Endothelial cell of umbilical vein (primary cell): ENCODE results near the gene COL18A1. TPM values are rescaled to one million over a fixed set of nuclear protein-coding genes. Genes with fewer than 3 reads are reported as not detected.

Experiments used
- BruUV-seq: library from RNA; stranded (reverse); fragments of 400-500 nt; replicated peaks from 2 replicates; lab custom pipeline; 2021; lab: Mats Ljungman, UMichigan
- CTCF ChIA-PET: fragments of 300-600, 350-600 bp; sonication (Branson Sonifier 250); formaldehyde crosslinking; loops from one replicate; lab custom pipeline; 2021; ENCODE audit warnings: antibody characterized with exemption, inconsistent platforms; lab: Charles Lee
- POLR2A ChIA-PET: fragments of 300-600, 350-600 bp; sonication (Branson Sonifier 250); formaldehyde crosslinking; loops from one replicate; lab custom pipeline; 2021; ENCODE audit warnings: antibody characterized with exemption, inconsistent platforms; lab: Charles Lee
- DNase-seq: peaks from one replicate; pipeline ENCODE4 v3.0.0-alpha.2; 2011; ENCODE audit warnings: low read depth, low spot score
- FAIRE-seq: peaks from 2 replicates; lab custom pipeline; 2011; peaks lifted over from hg19 to GRCh38; lab: Jason Lieb, UNC
- H2AFZ ChIP-seq: 2 replicates; pipeline ENCODE4 v1.6.0; 2012; ENCODE audit warnings: low read depth, low read length, control low read depth, inconsistent platforms
- H3K27ac ChIP-seq: 2 replicates; pipeline ENCODE4 v1.5.1; 2011; ENCODE audit warnings: low read depth, mild to moderate bottlenecking, control low read depth, low read length, moderate library complexity; ENCODE audit not compliant: insufficient read depth
- H3K27me3 ChIP-seq, 2 experiments: 2 replicates each; pipeline versions ENCODE4 v1.6.0 to v1.6.1; 2011; ENCODE audit warnings: low read length in 2 of 2, mixed read lengths in 1 of 2; ENCODE audit not compliant: control insufficient read depth in 2 of 2, insufficient read depth in 2 of 2
- H3K36me3 ChIP-seq, 2 experiments: 2 replicates in 1 of 2; 3 replicates in 1 of 2; pipeline ENCODE4 v1.5.1; 2011; ENCODE audit warnings: low read length in 2 of 2, mild to moderate bottlenecking in 1 of 2, moderate library complexity in 1 of 2; ENCODE audit not compliant: control insufficient read depth in 2 of 2, insufficient read depth in 2 of 2; ENCODE audit errors: extremely low read depth in 1 of 2
- H3K4me1 ChIP-seq: 3 replicates; pipeline ENCODE4 v1.5.1; 2011; ENCODE audit warnings: mild to moderate bottlenecking, low read length; ENCODE audit not compliant: control insufficient read depth, insufficient read depth; ENCODE audit errors: extremely low read depth
- H3K4me2 ChIP-seq: 2 replicates; pipeline ENCODE4 v1.6.1; 2011; ENCODE audit warnings: low read length, control low read depth, mixed read lengths; ENCODE audit not compliant: insufficient read depth
- H3K4me3 ChIP-seq, 3 experiments: fragments of 200-600 bp in 1 of 3; sonication (generic), shearing (Covaris generic) in 1 of 3; replicated peaks in 1 of 3; 2 replicates each; pipeline ENCODE4 v1.5.1; 2011 to 2016; ENCODE audit warnings: control low read depth in 3 of 3, low read length in 3 of 3, mild to moderate bottlenecking in 2 of 3, inconsistent platforms in 1 of 3, low read depth in 1 of 3, moderate library complexity in 1 of 3; ENCODE audit not compliant: insufficient read depth in 1 of 3
- H3K79me2 ChIP-seq: 2 replicates; pipeline ENCODE4 v1.6.0; 2012; ENCODE audit warnings: low read length, inconsistent platforms; ENCODE audit not compliant: control insufficient read depth, insufficient read depth
- H3K9ac ChIP-seq: replicated peaks from 2 replicates; pipeline ENCODE3; 2011; ENCODE audit warnings: low read length, control low read depth; ENCODE audit not compliant: insufficient read depth; ENCODE audit errors: extremely low read depth
- H3K9me1 ChIP-seq: replicated peaks from 3 replicates; pipeline ENCODE4 v1.6.0; 2011; ENCODE audit warnings: mild to moderate bottlenecking, low read length; ENCODE audit not compliant: control insufficient read depth, insufficient read depth; ENCODE audit errors: extremely low read depth
- H3K9me3 ChIP-seq: replicated peaks from 2 replicates; pipeline ENCODE4 v1.5.1; 2012; ENCODE audit warnings: low read length, inconsistent platforms; ENCODE audit not compliant: control insufficient read depth, insufficient read depth
- H4K20me1 ChIP-seq: replicated peaks from 2 replicates; pipeline ENCODE3; 2011; ENCODE audit warnings: mild to moderate bottlenecking, low read length; ENCODE audit not compliant: control insufficient read depth, insufficient read depth; ENCODE audit errors: extremely low read depth
- CTCF ChIP-seq, 2 donors: IDR thresholded peaks; 1 replicate in 1 of 2; 2 replicates in 1 of 2; pipeline ENCODE4 v1.5.1; 2011; ENCODE audit warnings: low read length in 2 of 2, mild to moderate bottlenecking in 2 of 2, moderate library complexity in 2 of 2, control low read depth in 1 of 2, inconsistent platforms in 1 of 2, low read depth in 1 of 2; ENCODE audit not compliant: insufficient read depth in 1 of 2; ENCODE audit errors: extremely low read depth in 1 of 2
- EZH2 ChIP-seq: IDR thresholded peaks from 2 replicates; pipeline ENCODE4 v1.6.1; 2012; ENCODE audit warnings: borderline replicate concordance, low read depth, mild to moderate bottlenecking, moderate library complexity, low read length, inconsistent platforms; ENCODE audit not compliant: severe bottlenecking
- FOS ChIP-seq: IDR thresholded peaks from 2 replicates; pipeline ENCODE4 v1.6.1; 2011; ENCODE audit warnings: mild to moderate bottlenecking, low read length, moderate library complexity, borderline replicate concordance; ENCODE audit not compliant: insufficient read depth
- GATA2 ChIP-seq: IDR thresholded peaks from 2 replicates; pipeline ENCODE4 v1.7.0; 2011; ENCODE audit warnings: low read depth, mild to moderate bottlenecking, moderate library complexity, mixed read lengths, low read length; ENCODE audit not compliant: insufficient read length, insufficient read depth
- JUN ChIP-seq: IDR thresholded peaks from 2 replicates; pipeline ENCODE4 v1.6.1; 2011; ENCODE audit warnings: borderline replicate concordance, low read depth; ENCODE audit not compliant: insufficient read length, insufficient read depth
- MYC ChIP-seq: IDR thresholded peaks from one replicate; pipeline ENCODE4 v1.6.1; 2011; ENCODE audit warnings: mild to moderate bottlenecking, low read depth, low read length
- POLR2A ChIP-seq: IDR thresholded peaks from 2 replicates; pipeline ENCODE4 v1.6.1; 2012; ENCODE audit warnings: low read depth, mild to moderate bottlenecking, control low read depth, low read length
- POLR2AphosphoS5 ChIP-seq: IDR thresholded peaks from 2 replicates; pipeline ENCODE4 v1.6.1; 2012; ENCODE audit warnings: low read depth, mild to moderate bottlenecking, control low read depth, low read length, moderate library complexity; ENCODE audit not compliant: insufficient read depth
- dilution Hi-C: fragments of 300-500 bp; cut with MboI; formaldehyde crosslinking; loops from one replicate; pipeline ENCODE4 v1.15.0; 2019; ENCODE audit warnings: low sequenced_read_pairs; ENCODE audit not compliant: extremely low pct_ligation_motif_present
- intact Hi-C: fragments of 100-400 bp; cut with micrococcal nuclease; formaldehyde crosslinking; loops from one replicate; pipeline ENCODE4 v1.10.0; 2022
- polyA plus RNA-seq, 4 experiments: library from polyadenylated mRNA; depleted of rRNA in 3 of 4; stranded (reverse) in 3 of 4; unstranded in 1 of 4; fragments of >200 nt; gene quantifications; 2 replicates each; pipeline versions ENCODE4 v1.2.1 to v1.2.3, GENCODE V29; 2011 to 2012; ENCODE audit warnings: missing spikeins in 1 of 4
- total RNA-seq: library from RNA; stranded (reverse); gene quantifications from 2 replicates; pipeline ENCODE4 v1.2.3, GENCODE V29; 2021
- TF ChIP-seq, protein P1 (sequence below): IDR thresholded peaks from 2 replicates; pipeline ENCODE4 v1.6.1; 2011; ENCODE audit not compliant: insufficient read depth, insufficient read length

Gene COL18A1
- total and polyA plus RNA-seq, 2 donors (not counting 3 experiments of a cell fraction or from before 2014, with no cell fraction given): 198 to 252 TPM

- Histone ChIP-seq H3K4me1 (no peaks in the 10 kb centered on the region), H3K9me1 (no peaks in the 10 kb centered on the region), H4K20me1 (peaks cover 3% of the 10 kb centered on the region), H2AFZ (no peak overlapping the region), H3K79me2 (peaks cover 89% of the 10 kb centered on the region), H3K27ac (no peak overlapping the region), H3K27me3 (no peaks in the 10 kb centered on the region), H3K36me3 (peaks cover 0 to 10% of the 10 kb centered on the region in 2 experiments), H3K4me2 (no peak overlapping the region), H3K9me3 (no peaks in the 10 kb centered on the region), H3K9ac (no peak overlapping the region), H3K4me3 (no peak overlapping the region)
- FAIRE-seq: no peak
- POLR2A ChIA-PET: no interaction called here
- intact Hi-C loops: no loop called here
- TF ChIP-seq FOS (no peak), POLR2A (no peak), JUN (no peak), POLR2AphosphoS5 (no peak), CTCF (IDR thresholded peaks at IDR 0.05; ENCODE audit: extremely low read depth in 1 of 2, insufficient read depth in 1 of 2, low read depth in 1 of 2, low read length in 2 of 2) (no peak), GATA2 (no peak), MYC (no peak), EZH2 (no peak)
- TF ChIP-seq, protein P1, sequence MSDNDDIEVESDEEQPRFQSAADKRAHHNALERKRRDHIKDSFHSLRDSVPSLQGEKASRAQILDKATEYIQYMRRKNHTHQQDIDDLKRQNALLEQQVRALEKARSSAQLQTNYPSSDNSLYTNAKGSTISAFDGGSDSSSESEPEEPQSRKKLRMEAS: no peak
- BruUV-seq: no TSS peak
- DNase-seq: no peak
- CTCF ChIA-PET: no interaction called here
- dilution Hi-C loops: no loop called here
These were observed 13.5 kb downstream of the COL18A1 start for GRCh38 chr21:45418301-45419071.
